Measurements from ENCODE around the gene EVA1A.

Gene EVA1A

DNA sequence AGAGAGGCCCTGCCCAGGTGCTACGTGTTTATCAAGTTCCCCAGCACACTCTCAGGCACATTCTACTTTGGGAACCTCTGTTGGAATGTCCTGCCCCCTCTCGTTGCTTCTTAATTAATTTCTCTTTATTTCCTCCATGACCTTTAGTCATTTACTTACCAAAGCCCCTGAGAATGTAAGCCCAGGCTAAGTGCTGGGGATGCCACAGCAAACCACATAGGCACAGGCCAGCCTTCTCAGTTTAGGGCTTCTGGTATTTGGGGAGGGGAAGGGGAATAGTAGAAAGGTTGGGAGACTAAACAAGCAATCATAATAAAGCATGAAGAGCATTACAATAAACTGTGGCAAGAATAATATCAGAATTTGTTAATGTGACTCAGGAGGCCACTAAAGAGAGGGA is 85.7 kb downstream of the EVA1A start:
- H3K36me3 ChIP-seq (ENCODE audit: insufficient read depth, low read length) = no peaks in the 10 kb centered on the region
- peaks cover 75% of the 10 kb centered on the region for H3K4me1 ChIP-seq (ENCODE audit: insufficient read depth, low read length)
- no peaks in the 10 kb centered on the region for H3K9me3 ChIP-seq (ENCODE audit: insufficient read depth, low read length, severe bottlenecking)
- H3K27ac ChIP-seq (ENCODE audit: low read length) = peak overlapping the region; percentile 98
- H2AFZ ChIP-seq (ENCODE audit: low read depth, low read length) = no peak overlapping the region
- DNase-seq (no peak), ATAC-seq (ENCODE audit: insufficient read depth, low read depth) (no peak)
- no peak overlapping the region for H3K4me3 ChIP-seq (ENCODE audit: low read depth in 1 of 2, low read length in 2 of 2)
- TF ChIP-seq, protein P1, sequence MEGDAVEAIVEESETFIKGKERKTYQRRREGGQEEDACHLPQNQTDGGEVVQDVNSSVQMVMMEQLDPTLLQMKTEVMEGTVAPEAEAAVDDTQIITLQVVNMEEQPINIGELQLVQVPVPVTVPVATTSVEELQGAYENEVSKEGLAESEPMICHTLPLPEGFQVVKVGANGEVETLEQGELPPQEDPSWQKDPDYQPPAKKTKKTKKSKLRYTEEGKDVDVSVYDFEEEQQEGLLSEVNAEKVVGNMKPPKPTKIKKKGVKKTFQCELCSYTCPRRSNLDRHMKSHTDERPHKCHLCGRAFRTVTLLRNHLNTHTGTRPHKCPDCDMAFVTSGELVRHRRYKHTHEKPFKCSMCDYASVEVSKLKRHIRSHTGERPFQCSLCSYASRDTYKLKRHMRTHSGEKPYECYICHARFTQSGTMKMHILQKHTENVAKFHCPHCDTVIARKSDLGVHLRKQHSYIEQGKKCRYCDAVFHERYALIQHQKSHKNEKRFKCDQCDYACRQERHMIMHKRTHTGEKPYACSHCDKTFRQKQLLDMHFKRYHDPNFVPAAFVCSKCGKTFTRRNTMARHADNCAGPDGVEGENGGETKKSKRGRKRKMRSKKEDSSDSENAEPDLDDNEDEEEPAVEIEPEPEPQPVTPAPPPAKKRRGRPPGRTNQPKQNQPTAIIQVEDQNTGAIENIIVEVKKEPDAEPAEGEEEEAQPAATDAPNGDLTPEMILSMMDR (IDR thresholded peaks at IDR 0.05; ENCODE audit: borderline replicate concordance, extremely low read depth, low read length, poor library complexity, severe bottlenecking) = no peak
- no peak overlapping the region for H3K4me2 ChIP-seq (ENCODE audit: insufficient read depth, low read length)
- H3K79me2 ChIP-seq (ENCODE audit: insufficient read depth, low read length) = no peaks in the 10 kb centered on the region
- peak overlapping the region; percentile 2; the same call in 1 of the 2 replicates for H3K9ac ChIP-seq (ENCODE audit: low read depth, low read length)
- no peaks in the 10 kb centered on the region for H3K27me3 ChIP-seq (ENCODE audit: insufficient read depth, low read length, poor library complexity)
- H4K20me1 ChIP-seq (ENCODE audit: insufficient read depth, low read length) = no peaks in the 10 kb centered on the region

DNA sequence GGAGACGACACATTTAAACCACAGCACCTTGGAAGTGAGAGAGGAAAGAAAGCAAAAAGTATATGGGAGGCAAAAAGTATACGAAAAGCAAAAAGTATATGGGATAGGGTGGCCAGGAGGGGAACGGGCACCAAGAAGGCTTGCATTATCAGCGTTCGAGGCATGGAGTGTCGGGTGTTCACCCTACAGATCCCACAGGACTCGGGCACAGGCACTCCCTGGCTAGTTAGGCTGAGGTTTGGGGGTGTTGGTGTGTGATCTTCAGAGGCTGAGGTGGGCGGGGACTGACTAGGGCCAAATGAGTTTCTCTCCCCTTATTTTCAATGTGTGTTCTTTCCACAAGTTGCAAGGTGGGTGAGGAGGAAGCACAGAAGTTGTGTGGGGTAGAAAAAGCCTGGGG is 86.6 kb downstream of the EVA1A start:
- no peak for ATAC-seq (ENCODE audit: insufficient read depth, low read depth)
- no peak for TF ChIP-seq EZH2 (IDR thresholded peaks at IDR 0.05; ENCODE audit: borderline replicate concordance, low read depth, low read length, severe bottlenecking)
- TF ChIP-seq, protein P1 (IDR thresholded peaks at IDR 0.05; ENCODE audit: borderline replicate concordance, extremely low read depth, low read length, poor library complexity, severe bottlenecking) = no peak
- no peak overlapping the region for H3K4me2 ChIP-seq (ENCODE audit: insufficient read depth, low read length)

GRCh38 chr2:75466708-75467311 is 93.9 kb downstream of the EVA1A start:
- H3K79me2 ChIP-seq (ENCODE audit: insufficient read depth, low read length) = no peaks in the 10 kb centered on the region
- ATAC-seq (ENCODE audit: insufficient read depth, low read depth) (no peak), DNase-seq (no peak)
- H3K27ac ChIP-seq (ENCODE audit: low read length) = peak overlapping the region; percentile 77
- no peak overlapping the region for H3K9ac ChIP-seq (ENCODE audit: low read depth, low read length)
- TF ChIP-seq, protein P1 (IDR thresholded peaks at IDR 0.05; ENCODE audit: borderline replicate concordance, extremely low read depth, low read length, poor library complexity, severe bottlenecking) = peak; percentile 68
- no peak for TF ChIP-seq EZH2 (IDR thresholded peaks at IDR 0.05; ENCODE audit: borderline replicate concordance, low read depth, low read length, severe bottlenecking)
- H3K4me2 ChIP-seq (ENCODE audit: insufficient read depth, low read length) = no peak overlapping the region
- H3K27me3 ChIP-seq (ENCODE audit: insufficient read depth, low read length, poor library complexity) = no peaks in the 10 kb centered on the region
- peaks cover 64% of the 10 kb centered on the region for H3K4me1 ChIP-seq (ENCODE audit: insufficient read depth, low read length)
- no peaks in the 10 kb centered on the region for H3K36me3 ChIP-seq (ENCODE audit: insufficient read depth, low read length)
- H3K4me3 ChIP-seq (ENCODE audit: low read depth in 1 of 2, low read length in 2 of 2) = no peak overlapping the region
- H3K9me3 ChIP-seq (ENCODE audit: insufficient read depth, low read length, severe bottlenecking) = no peaks in the 10 kb centered on the region
- H4K20me1 ChIP-seq (ENCODE audit: insufficient read depth, low read length) = no peaks in the 10 kb centered on the region
- H2AFZ ChIP-seq (ENCODE audit: low read depth, low read length) = no peak overlapping the region

More for the DNA sequence above, 86.6 kb downstream of the EVA1A start:
- H3K36me3 ChIP-seq (ENCODE audit: insufficient read depth, low read length) = no peaks in the 10 kb centered on the region
- H3K27ac ChIP-seq (ENCODE audit: low read length) = peak overlapping the region; percentile 98
- H3K9me3 ChIP-seq (ENCODE audit: insufficient read depth, low read length, severe bottlenecking) = no peaks in the 10 kb centered on the region
- H3K4me3 ChIP-seq (ENCODE audit: low read depth in 1 of 2, low read length in 2 of 2) = no peak overlapping the region
- no peaks in the 10 kb centered on the region for H4K20me1 ChIP-seq (ENCODE audit: insufficient read depth, low read length)
- no peak for DNase-seq
- H2AFZ ChIP-seq (ENCODE audit: low read depth, low read length) = no peak overlapping the region
- H3K27me3 ChIP-seq (ENCODE audit: insufficient read depth, low read length, poor library complexity) = no peaks in the 10 kb centered on the region
- no peaks in the 10 kb centered on the region for H3K79me2 ChIP-seq (ENCODE audit: insufficient read depth, low read length)
- no peak overlapping the region; the same call in 1 of the 2 replicates for H3K9ac ChIP-seq (ENCODE audit: low read depth, low read length)
- peaks cover 75% of the 10 kb centered on the region for H3K4me1 ChIP-seq (ENCODE audit: insufficient read depth, low read length)
